IMR-90 (cell line): Measurements from ENCODE around the gene PEAK3. TPM values are rescaled to one million over a fixed set of nuclear protein-coding genes. Genes with fewer than 3 reads are reported as not detected.

Source experiments
- ATAC-seq: fragments of 200-7000 bp; cut with Tn5 transposase; 2 replicates; pipeline ENCODE4 v1.9.1; 2020; ENCODE audit warnings: low read depth, mild to moderate bottlenecking, moderate library complexity
- BruUV-seq: library from RNA; stranded (reverse); fragments of 400-500 nt; replicated peaks from 2 replicates; lab custom pipeline; 2021; lab: Mats Ljungman, UMichigan
- CTCF ChIA-PET: fragments of 300-600 bp; formaldehyde crosslinking; extraction: SDS; loops from one replicate; lab custom pipeline; 2021; ENCODE audit warnings: antibody characterized with exemption; lab: Yijun Ruan, JAX
- POLR2A ChIA-PET: fragments of 300-600 bp; sonication (Branson Sonifier 250); formaldehyde crosslinking; loops from one replicate; lab custom pipeline; 2022; ENCODE audit warnings: antibody characterized with exemption; ENCODE audit not compliant: unreplicated experiment; lab: Charles Lee
- DNase-seq: peaks from one replicate; pipeline ENCODE4 v3.0.0; 2013
- H2AFZ ChIP-seq: replicated peaks from 2 replicates; pipeline ENCODE3; 2013; ENCODE audit warnings: low read length, mild to moderate bottlenecking; ENCODE audit not compliant: poor library complexity
- H2AK5ac ChIP-seq: 2 replicates; pipeline ENCODE4 v1.6.1; 2013; ENCODE audit warnings: low read depth, low read length, inconsistent platforms
- H2AK9ac ChIP-seq: replicated peaks from 2 replicates; pipeline ENCODE3; 2013; ENCODE audit warnings: mild to moderate bottlenecking, low read depth, low read length, moderate library complexity; ENCODE audit not compliant: poor library complexity
- H2BK120ac ChIP-seq: 2 replicates; pipeline ENCODE4 v1.6.1; 2013; ENCODE audit warnings: low read depth, low read length, inconsistent platforms
- H2BK15ac ChIP-seq: 3 replicates; pipeline ENCODE4 v1.6.1; 2013; ENCODE audit warnings: low read depth, low read length, inconsistent platforms
- H2BK20ac ChIP-seq: 2 replicates; pipeline ENCODE4 v1.6.1; 2013; ENCODE audit warnings: low read depth, mild to moderate bottlenecking, inconsistent platforms, low read length, moderate library complexity
- H2BK5ac ChIP-seq: 2 replicates; pipeline ENCODE4 v1.6.1; 2013; ENCODE audit warnings: mild to moderate bottlenecking, low read depth, low read length, inconsistent platforms; ENCODE audit not compliant: poor library complexity, severe bottlenecking
- H3K14ac ChIP-seq: replicated peaks from 2 replicates; pipeline ENCODE4 v1.6.1; 2013; ENCODE audit warnings: low read depth, low read length, inconsistent platforms
- H3K18ac ChIP-seq: 2 replicates; pipeline ENCODE4 v1.6.1; 2013; ENCODE audit warnings: low read depth, low read length, control low read depth
- H3K23ac ChIP-seq: 2 replicates; pipeline ENCODE4 v1.6.1; 2013; ENCODE audit warnings: low read depth, low read length, inconsistent platforms
- H3K27ac ChIP-seq: 2 replicates; pipeline ENCODE4 v1.5.1; 2013; ENCODE audit warnings: mild to moderate bottlenecking, control low read depth, low read length; ENCODE audit not compliant: insufficient read depth
- H3K27me3 ChIP-seq: 2 replicates; pipeline ENCODE4 v1.6.1; 2013; ENCODE audit warnings: low read length; ENCODE audit not compliant: control insufficient read depth, insufficient read depth
- H3K36me3 ChIP-seq: 2 replicates; pipeline ENCODE4 v1.6.1; 2013; ENCODE audit warnings: low read length, mixed read lengths; ENCODE audit not compliant: control insufficient read depth, insufficient read depth
- H3K4ac ChIP-seq: 2 replicates; pipeline ENCODE4 v1.6.1; 2013; ENCODE audit warnings: low read depth, low read length, inconsistent platforms
- H3K4me1 ChIP-seq: 2 replicates; pipeline ENCODE4 v1.6.1; 2013; ENCODE audit warnings: low read length, mixed read lengths; ENCODE audit not compliant: control insufficient read depth, insufficient read depth
- H3K4me2 ChIP-seq: 2 replicates; pipeline ENCODE4 v1.6.1; 2013; ENCODE audit warnings: low read depth, mild to moderate bottlenecking, control low read depth, low read length, moderate library complexity
- H3K4me3 ChIP-seq: 2 replicates; pipeline ENCODE4 v1.5.1; 2013; ENCODE audit warnings: low read depth, mild to moderate bottlenecking, control low read depth, low read length, moderate library complexity; ENCODE audit not compliant: insufficient read depth
- H3K56ac ChIP-seq: 2 replicates; pipeline ENCODE4 v1.6.1; 2013; ENCODE audit warnings: low read length, inconsistent platforms; ENCODE audit not compliant: insufficient read depth; ENCODE audit errors: extremely low read depth
- H3K79me1 ChIP-seq, 2 experiments: 2 replicates each; pipeline ENCODE4 v1.6.1; 2013; ENCODE audit warnings: low read length in 2 of 2, inconsistent platforms in 1 of 2, low read depth in 1 of 2
- H3K9ac ChIP-seq: 2 replicates; pipeline ENCODE4 v1.6.1; 2013; ENCODE audit warnings: low read depth, low read length, control low read depth
- H3K9me1 ChIP-seq: 2 replicates; pipeline ENCODE4 v1.6.1; 2013; ENCODE audit warnings: low read length, inconsistent platforms; ENCODE audit not compliant: insufficient read depth
- H3K9me3 ChIP-seq: 2 replicates; pipeline ENCODE4 v1.6.1; 2013; ENCODE audit warnings: low read length; ENCODE audit not compliant: control insufficient read depth, insufficient read depth
- H4K20me1 ChIP-seq: 2 replicates; pipeline ENCODE4 v1.6.1; 2013; ENCODE audit warnings: low read length, inconsistent platforms; ENCODE audit not compliant: insufficient read depth
- H4K5ac ChIP-seq: 2 replicates; pipeline ENCODE4 v1.6.1; 2013; ENCODE audit warnings: mild to moderate bottlenecking, low read depth, low read length, control low read depth
- H4K8ac ChIP-seq, 2 experiments: 2 replicates each; pipeline ENCODE4 v1.6.1; 2013; ENCODE audit warnings: low read depth in 2 of 2, low read length in 2 of 2, control low read depth in 1 of 2, inconsistent platforms in 1 of 2
- H4K91ac ChIP-seq: 2 replicates; pipeline ENCODE4 v1.6.1; 2013; ENCODE audit warnings: low read depth, low read length, inconsistent platforms; ENCODE audit not compliant: insufficient read depth
- CTCF ChIP-seq: conservative IDR thresholded peaks from 2 replicates; pipeline ENCODE4 v1.5.1; 2012; ENCODE audit warnings: mild to moderate bottlenecking, low read depth, low read length, improper control_type of control experiment
- ELK1 ChIP-seq: fragments of 150-350 bp; IDR thresholded peaks from 2 replicates; pipeline ENCODE4 v1.6.1; 2016; ENCODE audit warnings: low read depth, mild to moderate bottlenecking, low read length, moderate library complexity, borderline replicate concordance
- MAZ ChIP-seq: IDR thresholded peaks from 2 replicates; pipeline ENCODE4 v1.6.1; 2012; ENCODE audit warnings: low read depth, mild to moderate bottlenecking, low read length, improper control_type of control experiment, moderate library complexity, borderline replicate concordance
- MXI1 ChIP-seq: IDR thresholded peaks from 2 replicates; pipeline ENCODE4 v1.6.1; 2012; ENCODE audit warnings: low read depth, mild to moderate bottlenecking, low read length, moderate library complexity, borderline replicate concordance
- RAD21 ChIP-seq: IDR thresholded peaks from 2 replicates; pipeline ENCODE4 v1.6.1; 2012; ENCODE audit warnings: low read length, improper control_type of control experiment
- SMC3 ChIP-seq: fragments of 150-350 bp; IDR thresholded peaks from 2 replicates; pipeline ENCODE4 v1.6.1; 2016; ENCODE audit warnings: low read depth, mild to moderate bottlenecking, antibody characterized with exemption, low read length, moderate library complexity
- WGBS, 2 experiments: methylation state at CpG; one replicate each; pipeline versions ENCODE4 v1.1.5 to v1.1.7; 2013; ENCODE audit warnings: missing lambda C conversion rate in 2 of 2; ENCODE audit not compliant: insufficient read length in 1 of 2; ENCODE audit errors: extremely low coverage in 2 of 2; 5-methylcytosine and 5-hydroxymethylcytosine counted together
- dilution Hi-C: fragments of 300-500 bp; cut with HindIII; formaldehyde crosslinking; loops from one replicate; pipeline ENCODE4 v1.14.3; 2018; ENCODE audit warnings: low sequenced_read_pairs; ENCODE audit not compliant: unreplicated experiment
- in situ Hi-C: fragments of 300-500 bp; cut with MboI; formaldehyde crosslinking; loops from 3 replicates; pipeline ENCODE4 v1.14.3; 2019; ENCODE audit warnings: low sequenced_read_pairs, inconsistent platforms, mixed read lengths
- intact Hi-C: fragments of 100-400 bp; cut with micrococcal nuclease; formaldehyde crosslinking; loops from 2 replicates; pipeline ENCODE4 v1.10.0; 2022
- polyA plus RNA-seq, 3 experiments: library from polyadenylated mRNA; depleted of rRNA; stranded (reverse); fragments of >200 nt; gene quantifications; 2 replicates each; pipeline ENCODE4 v1.2.3, GENCODE V29; 2012; ENCODE audit warnings: low replicate concordance in 1 of 3
- total RNA-seq: library from RNA; depleted of rRNA; stranded (reverse); fragments of >200 nt; gene quantifications from 2 replicates; pipeline ENCODE4 v1.2.3, GENCODE V29; 2012

Gene PEAK3
- total and polyA plus RNA-seq, 2 of the 4 experiments (the other 2 are of a cell fraction) = under 0.01 to 0.09 TPM

GRCh38 chr19:2315818-2316353 is 33.9 kb upstream of the PEAK3 start:
- in situ Hi-C loops (loop anchor here (10.0 kb wide), 1 partner anchor 161 kb away; the partner anchor contains the start of gene AP3D1), dilution Hi-C loops (no loop called here), intact Hi-C loops (loop anchor here (1.0 to 2.0 kb wide), 3 partner anchors 79 to 387 kb away; partner anchors contain the start of genes PLEKHJ1 and SF3A2)
- WGBS, 2 experiments = 16% methylated on average over 10 of the region's 22 CpGs; no CpG with 5 or more reads in 1 of the 2 experiments
- peak; percentile 99 for ATAC-seq
- peak; percentile 56 for DNase-seq
- TF ChIP-seq MXI1 (no peak), RAD21 (peak; percentile 87), SMC3 (peak; percentile 68), MAZ (0 out of 2 replicates have a peak, but pooled peaks have one; percentile 60), CTCF (peak; percentile 83), ELK1 (no peak)
- peak overlapping the region; percentile 82 for H2AFZ ChIP-seq
- CTCF ChIA-PET = interaction anchor here (0.7 to 1.5 kb wide), 10 partner anchors 20 to 164 kb away, joined by 3 to 6 read pairs (median 4); partner anchors contain the start of genes AP3D1 and DOT1L
- H2BK20ac ChIP-seq = no peak overlapping the region
- no peak overlapping the region for H3K27ac ChIP-seq
- no peak overlapping the region for H3K56ac ChIP-seq
- H3K9ac ChIP-seq = no peak overlapping the region
- no peaks in the 10 kb centered on the region for H3K4me1 ChIP-seq
- H2AK5ac ChIP-seq = 0 out of 2 replicates have a peak overlapping the region, but pooled peaks have one; percentile 24
- peaks cover 3% of the 10 kb centered on the region for H3K9me3 ChIP-seq
- H3K4ac ChIP-seq = no peak overlapping the region
- H2AK9ac ChIP-seq = peak overlapping the region; percentile 79
- no TSS peak for BruUV-seq
- POLR2A ChIA-PET = interaction anchor here (0.6 kb wide), 1 partner anchor 77 kb away, joined by 4 read pairs; no protein-coding TSS in a partner anchor
- H3K18ac ChIP-seq = no peak overlapping the region
- no peak overlapping the region; the same call in 1 of the 2 replicates for H4K5ac ChIP-seq
- no peak overlapping the region for H2BK15ac ChIP-seq
- H3K14ac ChIP-seq = no peak overlapping the region
- 0 out of 4 replicates have a peak overlapping the region, but pooled peaks of 1 of the 2 experiments have one; percentile 25 for H4K8ac ChIP-seq
- H3K4me2 ChIP-seq = no peak overlapping the region
- H3K23ac ChIP-seq = no peak overlapping the region
- H2BK120ac ChIP-seq = no peak overlapping the region
- no peaks in the 10 kb centered on the region for H3K79me1 ChIP-seq
- H3K9me1 ChIP-seq = no peaks in the 10 kb centered on the region
- H4K91ac ChIP-seq = no peak overlapping the region
- H4K20me1 ChIP-seq = no peaks in the 10 kb centered on the region; the same call in 1 of the 2 replicates
- H3K27me3 ChIP-seq = peaks cover 6% of the 10 kb centered on the region
- no peak overlapping the region for H3K4me3 ChIP-seq
- no peak overlapping the region for H2BK5ac ChIP-seq
- H3K36me3 ChIP-seq = no peaks in the 10 kb centered on the region; the same call in 1 of the 2 replicates
